Uterus (tissue), 4 donors: Measurements from ENCODE around the gene ISLR. TPM values are rescaled to one million over a fixed set of nuclear protein-coding genes. Genes with fewer than 3 reads are reported as not detected.

Experiments
- DNase-seq, 2 donors: peaks; one replicate each; pipeline ENCODE4 v3.0.0-alpha.2; 2019 to 2020
- H3K27ac ChIP-seq, 2 donors: fragments of 200-600 bp; sonication (generic); 1 replicate in 1 of 2; 2 replicates in 1 of 2; pipeline ENCODE4 v1.5.1; 2016 to 2018
- H3K27me3 ChIP-seq, 2 donors: fragments of 200-600 bp; sonication (generic); one replicate each; pipeline ENCODE4 v1.5.1; 2018 to 2019; ENCODE audit warnings: control low read depth in 1 of 2
- H3K36me3 ChIP-seq, 2 donors: fragments of 200-600 bp; sonication (generic); one replicate each; pipeline ENCODE4 v1.5.1; 2019; ENCODE audit warnings: control low read depth in 1 of 2
- H3K4me1 ChIP-seq, 2 donors: fragments of 200-600 bp; sonication (generic); one replicate each; pipeline ENCODE4 v1.5.1; 2018 to 2019; ENCODE audit warnings: control low read depth in 1 of 2
- H3K4me3 ChIP-seq, 2 donors: fragments of 200-600 bp; sonication (generic); 1 replicate in 1 of 2; 2 replicates in 1 of 2; pipeline ENCODE4 v1.5.1; 2018 to 2019; ENCODE audit warnings: mild to moderate bottlenecking in 1 of 2
- H3K9me3 ChIP-seq, 2 donors: fragments of 200-600 bp; sonication (generic); one replicate each; pipeline ENCODE4 v1.5.1; 2019; ENCODE audit warnings: control low read depth in 1 of 2
- CTCF ChIP-seq, 4 experiments: fragments of 200-600 bp in 2 of 4; fragments of 450-650 bp in 2 of 4; sonication (generic) in 2 of 4; IDR thresholded peaks; one replicate each; pipeline ENCODE4 v1.5.1; 2016 to 2019; ENCODE audit warnings: antibody characterized with exemption in 4 of 4, mild to moderate bottlenecking in 2 of 4, moderate library complexity in 1 of 4
- POLR2A ChIP-seq, 2 donors: fragments of 450-650 bp; IDR thresholded peaks; one replicate each; pipeline ENCODE4 v1.6.1; 2016; ENCODE audit warnings: antibody characterized with exemption in 2 of 2, mild to moderate bottlenecking in 1 of 2, moderate library complexity in 1 of 2
- intact Hi-C: fragments of 100-400 bp; cut with DNase I; formaldehyde crosslinking; loops from one replicate; pipeline ENCODE4 v1.15.1; 2023; ENCODE audit warnings: low total_unique reads
- total RNA-seq, 4 donors: library from RNA; depleted of rRNA in 3 of 4; stranded (reverse); fragments of >200 nt in 3 of 4; gene quantifications; one replicate each; pipeline versions ENCODE4 v1.1.0 to v1.2.4, GENCODE V29; 2014 to 2023
- donor health status: DM: yes; HTN: yes; CAD: no.

ISLR gene
- total RNA-seq, 4 donors from 2014 or later = 170 to 215 (median 201) TPM

- DNase-seq = no peak
- intact Hi-C loops = no loop called here
- Histone ChIP-seq H3K27ac (no peak overlapping the region), H3K36me3 (no peaks in the 10 kb centered on the region), H3K4me1 (no peaks in the 10 kb centered on the region), H3K9me3 (no peaks in the 10 kb centered on the region), H3K4me3 (no peak overlapping the region), H3K27me3 (peaks cover 0 to 2% of the 10 kb centered on the region in 2 donors)
- TF ChIP-seq POLR2A (IDR thresholded peaks at IDR 0.05) (no peak), CTCF (IDR thresholded peaks at IDR 0.05) (no peak)
These were observed 34.9 kb upstream of the ISLR start for GRCh38 chr15:74138642-74139041.

GRCh38 chr15:74141591-74141990, 31.9 kb upstream of the ISLR start:
- no peak for TF ChIP-seq POLR2A (IDR thresholded peaks at IDR 0.05)
- TF ChIP-seq CTCF (IDR thresholded peaks at IDR 0.05) = no peak
- H3K4me3 ChIP-seq = no peak overlapping the region
- intact Hi-C loops = no loop called here
- no peaks in the 10 kb centered on the region for H3K4me1 ChIP-seq
- H3K27me3 ChIP-seq = no peaks in the 10 kb centered on the region
- H3K9me3 ChIP-seq = no peaks in the 10 kb centered on the region
- DNase-seq = no peak
- H3K27ac ChIP-seq = no peak overlapping the region
- H3K36me3 ChIP-seq = no peaks in the 10 kb centered on the region

- DNase-seq = no peak
- TF ChIP-seq CTCF (IDR thresholded peaks at IDR 0.05) (no peak), POLR2A (IDR thresholded peaks at IDR 0.05) (no peak)
- intact Hi-C loops = no loop called here
- Histone ChIP-seq H3K36me3 (no peaks in the 10 kb centered on the region), H3K27me3 (no peaks in the 10 kb centered on the region), H3K9me3 (no peaks in the 10 kb centered on the region), H3K27ac (no peak overlapping the region), H3K4me1 (no peaks in the 10 kb centered on the region), H3K4me3 (no peak overlapping the region)
These were observed 29.2 kb upstream of the ISLR start for GRCh38 chr15:74144153-74144775.

GRCh38 chr15:74146277-74146800, 27.2 kb upstream of the ISLR start:
- TF ChIP-seq POLR2A (IDR thresholded peaks at IDR 0.05) (no peak), CTCF (IDR thresholded peaks at IDR 0.05) (no peak)
- intact Hi-C loops = no loop called here
- Histone ChIP-seq H3K4me1 (no peaks in the 10 kb centered on the region), H3K27ac (no peak overlapping the region), H3K36me3 (no peaks in the 10 kb centered on the region), H3K4me3 (no peak overlapping the region), H3K27me3 (no peaks in the 10 kb centered on the region), H3K9me3 (no peaks in the 10 kb centered on the region)
- DNase-seq = no peak

GRCh38 chr15:74147051-74147450, 26.5 kb upstream of the ISLR start:
- no peak for DNase-seq
- Histone ChIP-seq H3K4me1 (no peaks in the 10 kb centered on the region), H3K36me3 (no peaks in the 10 kb centered on the region), H3K4me3 (no peak overlapping the region), H3K9me3 (no peaks in the 10 kb centered on the region), H3K27me3 (no peaks in the 10 kb centered on the region), H3K27ac (no peak overlapping the region)
- TF ChIP-seq CTCF (IDR thresholded peaks at IDR 0.05) (no peak), POLR2A (IDR thresholded peaks at IDR 0.05) (no peak)
- intact Hi-C loops = no loop called here
